HG03558 (cell line): ENCODE results near the gene SRMS.
"Not testable (repeated sequence)": the region's sequence is repeated elsewhere in the genome, so short reads cannot be mapped to it uniquely, and the experiment has no call there.

Experiments used
- ATAC-seq: cut with Tn5 transposase; IDR thresholded peaks from one replicate; pipeline ENCODE4 v1.9.1; 2021; ENCODE audit warnings: moderate number of reproducible peaks; ENCODE audit not compliant: unreplicated experiment; ENCODE audit errors: extremely low read depth

SRMS gene

GRCh38 chr20:63567386-63568169 is 20.0 kb upstream of the SRMS start:
- ATAC-seq, result no peak

- no peak for ATAC-seq
These were observed 19.5 kb upstream of the SRMS start for GRCh38 chr20:63567136-63567385.

DNA sequence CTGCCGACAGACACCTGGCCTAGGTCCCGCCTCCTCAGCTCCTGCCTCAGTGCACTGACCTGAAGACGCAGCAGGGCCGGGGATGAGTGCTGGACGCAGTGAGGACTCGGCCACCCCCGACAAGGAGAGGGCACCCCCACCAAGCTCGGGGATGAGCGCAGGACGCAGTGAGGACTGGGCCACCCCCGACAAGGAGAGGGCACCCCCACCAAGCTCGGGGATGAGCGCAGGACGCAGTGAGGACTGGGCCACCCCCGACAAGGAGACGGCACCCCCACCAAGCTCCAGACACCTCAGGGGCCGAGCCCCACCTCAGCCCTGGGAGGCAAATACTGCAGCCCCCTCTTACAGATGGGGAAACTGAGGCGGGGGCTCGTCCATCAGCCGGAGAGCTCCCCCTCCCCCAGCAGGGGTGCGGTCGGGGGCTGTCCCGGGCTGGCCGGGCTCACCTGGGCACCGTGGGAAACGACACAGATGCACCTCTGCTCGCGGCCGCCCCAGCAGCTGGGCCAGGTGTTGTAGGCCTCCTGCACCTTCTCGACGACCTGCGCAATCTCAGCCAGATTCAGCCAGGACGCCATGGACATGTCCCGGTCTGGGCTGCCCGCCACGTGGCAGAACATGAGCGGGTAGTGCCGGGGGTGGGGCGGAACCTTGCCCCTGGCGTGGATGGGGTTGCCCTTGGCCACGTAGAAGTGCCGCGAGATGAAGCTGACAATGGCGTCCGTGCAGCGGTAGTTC is 19.0 kb upstream of the SRMS start:
- no peak for ATAC-seq

- no peak for ATAC-seq
These were observed 18.3 kb upstream of the SRMS start for GRCh38 chr20:63565699-63566335.

- ATAC-seq, result no peak
These were observed 17.6 kb upstream of the SRMS start for GRCh38 chr20:63565021-63565698.

GRCh38 chr20:63564036-63564810 is 16.7 kb upstream of the SRMS start:
- no peak for ATAC-seq

DNA sequence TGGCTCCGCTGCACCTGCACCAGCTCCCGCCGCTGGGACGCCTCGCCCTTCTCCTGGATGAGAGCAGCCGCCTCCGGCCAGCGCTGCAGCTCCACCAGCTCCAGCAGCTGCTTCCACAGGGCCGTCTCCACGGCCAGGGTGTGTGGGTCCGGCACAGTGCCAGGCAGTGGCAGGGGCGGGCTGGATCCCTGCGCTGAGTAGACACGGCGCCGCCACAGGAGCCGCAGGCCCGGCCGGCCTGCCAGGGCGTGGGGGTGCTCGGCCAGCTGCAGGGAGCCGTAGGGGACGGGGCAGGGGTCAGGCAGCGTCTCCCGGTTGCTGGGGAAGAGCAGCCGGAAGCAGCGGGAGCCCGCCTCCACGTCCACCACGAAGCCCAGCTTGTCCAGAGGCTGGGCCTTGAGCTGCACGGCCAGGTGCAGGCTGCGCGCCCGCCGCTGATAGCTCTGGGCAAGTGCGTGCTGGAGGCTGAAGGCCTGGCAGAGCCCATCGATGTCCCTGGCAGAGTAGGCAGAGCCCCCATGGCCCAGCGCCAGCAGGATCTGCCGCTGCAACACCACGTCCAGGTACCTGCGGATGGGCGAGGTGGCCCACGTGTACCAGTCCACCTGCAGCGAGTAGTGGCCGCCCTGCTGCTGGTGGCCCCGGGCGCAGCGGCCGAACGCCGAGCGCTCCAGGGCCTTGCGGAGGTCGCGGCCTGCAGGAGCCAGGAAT is 15.8 kb upstream of the SRMS start:
- no peak for ATAC-seq

GRCh38 chr20:63562461-63563224 is 15.1 kb upstream of the SRMS start:
- ATAC-seq, result no peak

GRCh38 chr20:63561624-63562396 is 14.3 kb upstream of the SRMS start:
- no peak for ATAC-seq

GRCh38 chr20:63560856-63561609 is 13.5 kb upstream of the SRMS start:
- no peak for ATAC-seq

DNA sequence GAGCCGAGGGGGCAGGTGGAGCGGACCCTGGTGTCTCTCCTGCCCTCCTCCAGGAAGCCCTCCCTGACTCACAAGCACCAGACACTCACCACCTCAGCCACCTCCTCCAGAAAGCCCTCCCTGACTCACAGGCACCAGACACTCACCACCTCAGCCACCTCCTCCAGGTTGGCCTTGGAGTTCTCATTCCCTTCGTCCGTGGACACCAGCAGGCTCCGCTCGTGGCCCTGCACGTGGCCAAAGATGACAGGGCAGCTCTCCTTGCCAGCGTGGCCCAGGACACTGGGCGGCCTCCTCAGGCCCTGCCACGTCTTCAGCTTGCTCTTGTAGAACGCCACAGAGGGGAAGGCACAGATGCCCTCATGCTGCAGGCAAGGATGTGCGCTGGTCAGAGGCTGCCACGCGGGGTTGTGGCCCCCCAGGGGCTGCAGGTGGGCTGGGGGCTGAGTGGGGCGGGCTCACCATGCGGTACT is 12.8 kb upstream of the SRMS start:
- no peak for ATAC-seq

DNA sequence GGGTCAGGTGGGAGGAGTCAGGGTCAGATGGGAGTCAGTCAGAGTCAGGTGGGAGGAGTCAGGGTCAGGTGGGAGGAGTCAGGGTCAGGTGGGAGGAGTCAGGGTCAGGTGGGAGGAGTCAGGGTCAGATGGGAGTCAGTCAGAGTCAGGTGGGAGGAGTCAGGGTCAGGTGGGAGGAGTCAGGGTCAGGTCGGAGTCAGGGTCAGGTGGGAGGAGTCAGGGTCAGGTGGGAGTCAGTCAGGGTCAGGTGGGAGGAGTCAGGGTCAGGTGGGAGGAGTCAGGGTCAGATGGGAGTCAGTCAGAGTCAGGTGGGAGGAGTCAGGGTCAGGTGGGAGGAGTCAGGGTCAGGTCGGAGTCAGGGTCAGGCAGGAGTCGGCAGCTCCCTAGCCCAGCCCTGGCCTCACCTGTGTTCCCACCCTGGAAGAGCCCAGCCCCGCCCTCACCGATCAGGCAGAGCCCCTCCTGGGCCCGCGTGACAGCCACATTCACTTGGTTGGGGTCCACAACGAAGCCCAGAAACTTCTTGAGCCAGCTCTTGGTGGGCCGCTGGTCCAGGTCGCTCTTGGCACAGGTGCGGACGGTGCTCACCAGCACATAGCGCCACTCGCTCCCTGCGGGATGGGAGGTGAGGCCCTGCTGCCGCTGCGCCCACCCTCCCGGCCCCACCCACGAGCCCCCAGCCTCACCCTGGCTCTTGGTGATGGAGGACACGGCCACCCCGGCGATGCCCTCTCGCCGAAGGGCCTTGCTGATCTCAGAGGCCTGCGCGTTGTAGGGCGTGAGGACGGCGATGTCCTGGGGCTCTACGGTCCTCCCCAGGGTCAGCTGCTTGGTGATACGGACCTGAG is 12.2 kb upstream of the SRMS start:
- not testable (repeated sequence) for ATAC-seq

DNA sequence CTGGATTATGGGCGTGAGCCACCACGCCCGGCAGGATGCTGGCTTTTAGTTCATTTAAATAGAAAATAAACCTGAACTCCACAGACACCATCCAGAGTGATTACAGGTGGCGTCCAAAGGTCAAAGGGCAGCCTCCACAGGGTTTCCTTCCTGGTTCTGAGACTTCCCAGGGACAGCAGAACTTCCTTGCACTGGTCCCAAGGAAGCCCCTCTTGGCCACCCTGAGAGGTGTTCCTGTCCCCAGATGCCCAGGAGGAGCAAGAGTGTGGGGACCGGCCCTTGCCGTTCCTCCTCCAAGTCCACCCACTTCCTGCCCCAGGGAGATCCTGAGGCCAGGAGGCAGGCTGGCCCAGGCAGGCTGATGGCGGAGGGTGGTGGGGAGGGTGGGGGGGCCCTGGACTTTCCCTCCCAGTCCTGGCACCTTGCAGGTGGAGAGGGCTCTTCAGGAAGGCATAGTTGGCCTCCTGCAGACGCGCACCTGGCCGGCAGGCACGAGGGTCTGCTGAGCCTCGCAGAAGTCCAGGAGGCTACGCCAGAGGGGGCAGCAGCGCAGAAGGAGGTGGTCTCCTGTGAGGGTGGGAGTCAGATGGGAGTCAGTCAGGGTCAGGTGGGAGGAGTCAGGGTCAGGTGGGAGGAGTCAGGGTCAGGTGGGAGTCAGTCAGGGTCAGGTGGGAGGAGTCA is 11.4 kb upstream of the SRMS start:
- no peak for ATAC-seq

DNA sequence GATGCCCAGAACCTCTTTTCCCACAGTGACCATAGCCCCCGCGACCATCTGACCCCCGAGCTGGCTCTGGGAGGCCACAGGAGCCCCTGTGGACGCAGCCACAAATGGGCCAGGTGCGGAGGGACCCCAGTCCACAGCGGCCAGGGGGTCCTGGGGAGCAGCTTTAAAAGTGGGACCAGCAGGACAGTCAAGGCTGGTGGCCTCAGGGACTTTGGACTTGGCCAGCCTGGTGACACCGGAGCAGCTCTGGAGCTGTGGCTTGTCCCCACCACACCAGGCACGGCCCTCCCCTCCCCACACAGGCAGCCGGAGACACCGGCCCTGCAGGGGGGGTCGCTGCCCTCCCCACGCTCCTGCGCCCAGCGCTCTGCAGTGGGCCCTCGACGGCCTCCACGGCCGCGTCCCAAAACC is 9.9 kb upstream of the SRMS start:
- ATAC-seq, result no peak

DNA sequence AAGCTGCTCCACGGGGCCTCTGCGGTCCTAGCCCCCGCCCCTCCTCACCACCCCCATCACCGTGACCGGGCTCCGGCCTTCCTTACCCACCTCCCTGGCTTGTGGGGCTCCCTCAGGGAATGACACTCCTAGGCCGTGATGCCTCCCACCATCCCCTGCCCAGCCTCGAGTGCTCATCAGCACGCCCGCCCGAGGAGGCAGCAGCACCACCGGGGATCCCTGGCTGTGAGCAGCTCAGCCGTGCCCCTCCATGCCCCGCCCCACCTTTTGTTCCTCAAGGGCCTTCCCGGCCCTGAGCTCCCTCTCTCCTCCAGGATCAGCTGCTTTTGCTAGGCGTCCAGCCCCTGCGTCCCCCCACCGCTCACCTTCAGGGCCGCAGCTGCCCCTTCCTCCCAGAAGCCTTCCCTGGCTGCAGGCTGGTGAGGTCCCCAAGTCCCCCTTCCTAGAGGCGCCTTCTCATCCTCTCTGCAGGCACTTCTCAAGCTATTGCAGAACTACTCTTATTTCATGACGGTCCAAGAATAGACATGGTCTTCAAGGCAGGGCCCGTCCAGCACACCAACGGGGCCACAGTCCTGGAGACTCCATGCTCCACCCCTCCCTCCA is 9.4 kb upstream of the SRMS start:
- ATAC-seq, result no peak
